A549 (cell line): ENCODE results near the gene PAFAH2. TPM values are rescaled to one million over a fixed set of nuclear protein-coding genes. Genes with fewer than 3 reads are reported as not detected.

Source experiments
- ATAC-seq, 2 experiments: fragments of 200-7000 bp in 1 of 2; fragments of >200 bp in 1 of 2; cut with Nextera tagmentation in 1 of 2; cut with Tn5 transposase in 1 of 2; 3 replicates each; pipeline versions ENCODE4 v1.8.0 to v1.9.1; 2018 to 2020; ENCODE audit warnings: mild to moderate bottlenecking in 1 of 2, moderate library complexity in 1 of 2
- CTCF ChIA-PET: fragments of 300-600 bp; sonication (Branson Sonifier 250); formaldehyde crosslinking; extraction: SDS; loops from one replicate; lab custom pipeline; 2021; ENCODE audit warnings: antibody characterized with exemption, inconsistent platforms; lab: Yijun Ruan, JAX
- POLR2A ChIA-PET: fragments of 350-600 bp; formaldehyde crosslinking; extraction: SDS; loops from one replicate; lab custom pipeline; 2021; ENCODE audit warnings: antibody characterized with exemption, inconsistent platforms; lab: Yijun Ruan, JAX
- DNase-seq, 2 experiments: peaks; one replicate each; pipeline versions ENCODE4 v3.0.0 to v3.0.0-alpha.2; 2011 to 2016; ENCODE audit warnings: low read depth in 1 of 2, low spot score in 1 of 2
- FAIRE-seq: peaks from 2 replicates; lab custom pipeline; 2011; peaks lifted over from hg19 to GRCh38; lab: Jason Lieb, UNC
- H3K27ac ChIP-seq, 2 experiments: fragments of >200 bp; sonication (Bioruptor Twin); formaldehyde crosslinking; 3 replicates each; pipeline ENCODE4 v1.5.1; 2016 to 2017
- H3K4me1 ChIP-seq: fragments of >200 bp; sonication (Bioruptor Twin); formaldehyde crosslinking; 3 replicates; pipeline ENCODE4 v1.6.1; 2016
- H3K4me2 ChIP-seq: fragments of >200 bp; sonication (Bioruptor Twin); formaldehyde crosslinking; 3 replicates; pipeline ENCODE4 v1.6.1; 2016
- H3K4me3 ChIP-seq: fragments of >200 bp; sonication (Bioruptor Twin); formaldehyde crosslinking; 3 replicates; pipeline ENCODE4 v1.5.1; 2016
- H3K9me3 ChIP-seq: fragments of >200 bp; sonication (Bioruptor Twin); formaldehyde crosslinking; 3 replicates; pipeline ENCODE4 v1.6.1; 2016
- BHLHE40 ChIP-seq: IDR thresholded peaks from 2 replicates; pipeline ENCODE4 v1.6.1; 2012; ENCODE audit warnings: low read depth, low read length, inconsistent platforms
- CEBPB ChIP-seq, 2 experiments: fragments of >200 bp in 1 of 2; sonication (Bioruptor Twin) in 1 of 2; formaldehyde crosslinking in 1 of 2; IDR thresholded peaks; 2 replicates each; pipeline ENCODE4 v1.6.1; 2012 to 2016
- CHD4 ChIP-seq: fragments of 200-600 bp; sonication (generic); IDR thresholded peaks from 2 replicates; pipeline ENCODE4 v1.6.1; 2016; ENCODE audit warnings: antibody characterized with exemption, mild to moderate bottlenecking, borderline replicate concordance
- FOSL2 ChIP-seq, 2 experiments: fragments of 450-650 bp in 1 of 2; fragments of >200 bp in 1 of 2; sonication (Bioruptor Twin) in 1 of 2; formaldehyde crosslinking; IDR thresholded peaks; 2 replicates each; pipeline versions ENCODE4 v1.5.0 to v1.6.1; 2016 to 2020; ENCODE audit warnings: mild to moderate bottlenecking in 1 of 2, moderate library complexity in 1 of 2
- HDAC2 ChIP-seq: fragments of 200-600 bp; sonication (generic); IDR thresholded peaks from 2 replicates; pipeline ENCODE4 v1.6.1; 2016
- HEYL ChIP-seq: fragments of 250-450 bp; sonication (Bioruptor Pico); IDR thresholded peaks from 2 replicates; pipeline ENCODE4 v1.8.0; 2021; ENCODE audit warnings: mild to moderate bottlenecking, moderate library complexity
- KDM5A ChIP-seq: fragments of 200-600 bp; sonication (generic); IDR thresholded peaks from 2 replicates; pipeline ENCODE4 v1.6.1; 2016; ENCODE audit warnings: antibody characterized with exemption, mild to moderate bottlenecking
- MAFK ChIP-seq: fragments of 450-650 bp; IDR thresholded peaks from 2 replicates; pipeline ENCODE4 v1.6.1; 2014; ENCODE audit not compliant: partially characterized antibody
- NFE2L2 ChIP-seq: fragments of 150-350 bp; conservative IDR thresholded peaks from 2 replicates; pipeline ENCODE4 v1.6.1; 2014; ENCODE audit warnings: low read length
- POLR2A ChIP-seq: IDR thresholded peaks from 2 replicates; pipeline ENCODE4 v1.6.1; 2012; ENCODE audit warnings: mild to moderate bottlenecking, low read length
- RFX5 ChIP-seq: fragments of 450-650 bp; IDR thresholded peaks from 2 replicates; pipeline ENCODE4 v1.7.1; 2014; ENCODE audit warnings: antibody characterized with exemption, mild to moderate bottlenecking, moderate library complexity
- SREBF2 ChIP-seq: fragments of 450-650 bp; IDR thresholded peaks from 2 replicates; pipeline ENCODE4 v1.6.1; 2014; ENCODE audit warnings: mild to moderate bottlenecking, moderate library complexity
- TFCP2L1 ChIP-seq: fragments of 250-450 bp; sonication (Bioruptor Pico); IDR thresholded peaks from 2 replicates; pipeline ENCODE4 v1.5.0; 2021; ENCODE audit warnings: mild to moderate bottlenecking
- TP53 ChIP-seq: fragments of 250-450 bp; sonication (Bioruptor Pico); IDR thresholded peaks from 2 replicates; pipeline ENCODE4 v1.5.0; 2021; ENCODE audit warnings: mild to moderate bottlenecking, moderate library complexity
- ZSCAN20 ChIP-seq: fragments of 250-450 bp; sonication (Bioruptor Pico); IDR thresholded peaks from 2 replicates; pipeline ENCODE4 v1.8.0; 2022; ENCODE audit warnings: mild to moderate bottlenecking, moderate library complexity
- WGBS: methylation state at CpG from one replicate; pipeline ENCODE4 v1.1.6; 2017; ENCODE audit errors: missing lambda C conversion rate; 5-methylcytosine and 5-hydroxymethylcytosine counted together
- polyA plus RNA-seq, 4 experiments: library from polyadenylated mRNA; depleted of rRNA in 3 of 4; stranded (reverse); fragments of >200 nt; fragmentation: RNase III in 1 of 4; extraction: RNeasy Plus Mini Kit Qiagen cat#74134 plus additional on column Dnase treatment in 1 of 4; gene quantifications; 2 replicates in 3 of 4; 3 replicates in 1 of 4; pipeline ENCODE4 v1.2.3, GENCODE V29; 2011 to 2017
- TF ChIP-seq, protein P1 (sequence below): fragments of 200-600 bp; sonication (generic); IDR thresholded peaks from 2 replicates; pipeline ENCODE4 v1.6.1; 2016; ENCODE audit warnings: antibody characterized with exemption, mild to moderate bottlenecking, moderate library complexity
- TF ChIP-seq, protein P2 (sequence below): IDR thresholded peaks from 2 replicates; pipeline ENCODE4 v1.6.1; 2012; ENCODE audit warnings: low read depth, borderline replicate concordance
- TF ChIP-seq, protein P3 (sequence below): IDR thresholded peaks from 2 replicates; pipeline ENCODE4 v1.6.1; 2012
- TF ChIP-seq, protein P4 (sequence below): IDR thresholded peaks from 2 replicates; pipeline ENCODE4 v1.6.1; 2012

The PAFAH2 gene
- polyA plus RNA-seq, 2 of the 4 experiments (the other 2 are of a cell fraction): 6.3 to 13.7 TPM

DNA sequence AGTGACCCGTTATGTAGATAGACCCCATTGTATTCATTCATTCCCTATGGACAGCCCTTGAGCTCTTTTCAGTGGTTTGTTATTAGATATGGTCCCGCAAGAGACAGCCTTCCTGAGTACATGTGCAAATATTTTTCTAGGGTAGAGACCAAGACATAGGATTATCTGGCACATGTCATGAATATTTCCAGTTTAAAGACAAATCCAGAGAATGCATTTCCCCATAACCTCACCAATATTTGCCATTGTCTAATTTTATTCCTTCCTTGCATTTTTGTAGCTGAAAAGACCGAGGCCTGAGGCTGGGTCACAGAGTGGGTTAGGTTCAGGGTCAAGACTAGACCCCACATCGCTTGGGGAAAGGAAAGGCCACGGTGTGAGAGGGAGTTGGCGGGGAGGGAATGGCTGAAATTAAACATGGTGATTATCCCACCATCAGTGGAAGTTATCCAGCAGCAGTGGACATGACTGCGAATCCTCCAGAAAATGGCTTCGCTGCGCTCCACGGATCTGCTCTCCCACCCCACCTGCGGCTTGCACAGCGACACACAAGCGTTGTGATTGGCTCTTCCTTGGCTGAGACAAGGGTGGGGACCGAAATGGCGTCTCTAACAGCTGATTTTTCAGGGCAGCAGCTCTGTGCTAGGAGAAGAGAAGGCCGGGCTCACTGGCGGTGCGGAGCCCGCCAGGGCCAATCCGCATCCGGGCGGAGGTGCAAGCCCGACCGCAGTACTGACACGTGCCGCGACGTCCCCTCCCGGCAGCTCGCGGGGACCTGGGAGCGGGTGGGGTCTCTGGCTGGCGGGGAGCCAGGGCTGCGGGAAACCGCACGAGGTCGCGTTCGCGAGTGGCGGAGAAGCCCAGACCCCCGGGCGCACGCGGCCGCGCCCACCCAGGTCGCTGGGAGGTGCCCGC, 75.5 kb downstream of the PAFAH2 start (continued):
- TF ChIP-seq, protein P1, sequence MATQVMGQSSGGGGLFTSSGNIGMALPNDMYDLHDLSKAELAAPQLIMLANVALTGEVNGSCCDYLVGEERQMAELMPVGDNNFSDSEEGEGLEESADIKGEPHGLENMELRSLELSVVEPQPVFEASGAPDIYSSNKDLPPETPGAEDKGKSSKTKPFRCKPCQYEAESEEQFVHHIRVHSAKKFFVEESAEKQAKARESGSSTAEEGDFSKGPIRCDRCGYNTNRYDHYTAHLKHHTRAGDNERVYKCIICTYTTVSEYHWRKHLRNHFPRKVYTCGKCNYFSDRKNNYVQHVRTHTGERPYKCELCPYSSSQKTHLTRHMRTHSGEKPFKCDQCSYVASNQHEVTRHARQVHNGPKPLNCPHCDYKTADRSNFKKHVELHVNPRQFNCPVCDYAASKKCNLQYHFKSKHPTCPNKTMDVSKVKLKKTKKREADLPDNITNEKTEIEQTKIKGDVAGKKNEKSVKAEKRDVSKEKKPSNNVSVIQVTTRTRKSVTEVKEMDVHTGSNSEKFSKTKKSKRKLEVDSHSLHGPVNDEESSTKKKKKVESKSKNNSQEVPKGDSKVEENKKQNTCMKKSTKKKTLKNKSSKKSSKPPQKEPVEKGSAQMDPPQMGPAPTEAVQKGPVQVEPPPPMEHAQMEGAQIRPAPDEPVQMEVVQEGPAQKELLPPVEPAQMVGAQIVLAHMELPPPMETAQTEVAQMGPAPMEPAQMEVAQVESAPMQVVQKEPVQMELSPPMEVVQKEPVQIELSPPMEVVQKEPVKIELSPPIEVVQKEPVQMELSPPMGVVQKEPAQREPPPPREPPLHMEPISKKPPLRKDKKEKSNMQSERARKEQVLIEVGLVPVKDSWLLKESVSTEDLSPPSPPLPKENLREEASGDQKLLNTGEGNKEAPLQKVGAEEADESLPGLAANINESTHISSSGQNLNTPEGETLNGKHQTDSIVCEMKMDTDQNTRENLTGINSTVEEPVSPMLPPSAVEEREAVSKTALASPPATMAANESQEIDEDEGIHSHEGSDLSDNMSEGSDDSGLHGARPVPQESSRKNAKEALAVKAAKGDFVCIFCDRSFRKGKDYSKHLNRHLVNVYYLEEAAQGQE: no peak
- TF ChIP-seq CHD4: no peak
- TF ChIP-seq MAFK: no peak
- TF ChIP-seq, protein P2, sequence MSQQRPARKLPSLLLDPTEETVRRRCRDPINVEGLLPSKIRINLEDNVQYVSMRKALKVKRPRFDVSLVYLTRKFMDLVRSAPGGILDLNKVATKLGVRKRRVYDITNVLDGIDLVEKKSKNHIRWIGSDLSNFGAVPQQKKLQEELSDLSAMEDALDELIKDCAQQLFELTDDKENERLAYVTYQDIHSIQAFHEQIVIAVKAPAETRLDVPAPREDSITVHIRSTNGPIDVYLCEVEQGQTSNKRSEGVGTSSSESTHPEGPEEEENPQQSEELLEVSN: peak; percentile 24; the same call in 1 of the 2 replicates
- TF ChIP-seq, all 56 proteins: peak for 3

DNA sequence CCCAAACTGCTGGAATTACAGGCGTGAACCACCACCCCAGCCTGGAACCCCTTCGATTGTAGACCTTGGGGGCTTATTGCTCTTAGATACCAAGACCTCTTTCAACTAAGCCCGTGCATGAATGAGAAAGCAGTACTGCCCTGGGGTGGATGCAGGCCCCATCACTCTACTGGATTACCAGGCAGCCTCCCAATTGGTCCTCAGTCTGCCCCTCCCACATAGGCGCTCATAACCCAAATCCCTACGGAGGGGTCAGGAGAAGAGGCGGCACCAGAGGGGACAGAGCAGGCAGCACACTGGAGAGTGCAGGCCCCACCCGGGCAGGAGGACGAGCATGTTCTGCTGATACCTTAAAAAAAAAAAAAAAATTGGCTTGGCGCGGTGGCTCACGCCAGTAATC, 79.2 kb downstream of the PAFAH2 start:
- no peak for FAIRE-seq
- Histone ChIP-seq H3K9me3 (no peaks in the 10 kb centered on the region), H3K4me2 (no peak overlapping the region), H3K27ac (no peak overlapping the region), H3K4me3 (no peak overlapping the region), H3K4me1 (peaks cover 7% of the 10 kb centered on the region; the same call in 1 of the 3 replicates)
- 95% methylated on average over 8 of the region's 11 CpGs for WGBS
- DNase-seq: no peak
- CTCF ChIA-PET: interaction anchor here (0.7 to 0.9 kb wide), 3 partner anchors 18 to 306 kb away, joined by 3 to 4 read pairs (median 3); no protein-coding TSS in a partner anchor
- no peak for ATAC-seq
- TF ChIP-seq KDM5A (no peak), POLR2A (no peak), FOSL2 (IDR thresholded peaks at IDR 0.05) (no peak), FOSL2 (CRISPR knock-in tag; IDR thresholded peaks at IDR 0.05) (no peak), CHD4 (no peak), HDAC2 (no peak), HEYL (CRISPR knock-in tag) (no peak), ZSCAN20 (CRISPR knock-in tag) (no peak), SREBF2 (no peak), CEBPB (IDR thresholded peaks at IDR 0.05) (no peak), TFCP2L1 (no peak), NFE2L2 (no peak), BHLHE40 (no peak), RFX5 (no peak), TP53 (CRISPR knock-in tag) (no peak)
- TF ChIP-seq, protein P1: no peak
- TF ChIP-seq, protein P2: no peak
- TF ChIP-seq, protein P3, sequence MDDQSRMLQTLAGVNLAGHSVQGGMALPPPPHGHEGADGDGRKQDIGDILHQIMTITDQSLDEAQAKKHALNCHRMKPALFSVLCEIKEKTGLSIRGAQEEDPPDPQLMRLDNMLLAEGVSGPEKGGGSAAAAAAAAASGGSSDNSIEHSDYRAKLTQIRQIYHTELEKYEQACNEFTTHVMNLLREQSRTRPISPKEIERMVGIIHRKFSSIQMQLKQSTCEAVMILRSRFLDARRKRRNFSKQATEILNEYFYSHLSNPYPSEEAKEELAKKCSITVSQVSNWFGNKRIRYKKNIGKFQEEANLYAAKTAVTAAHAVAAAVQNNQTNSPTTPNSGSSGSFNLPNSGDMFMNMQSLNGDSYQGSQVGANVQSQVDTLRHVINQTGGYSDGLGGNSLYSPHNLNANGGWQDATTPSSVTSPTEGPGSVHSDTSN: no peak
- TF ChIP-seq, protein P4, sequence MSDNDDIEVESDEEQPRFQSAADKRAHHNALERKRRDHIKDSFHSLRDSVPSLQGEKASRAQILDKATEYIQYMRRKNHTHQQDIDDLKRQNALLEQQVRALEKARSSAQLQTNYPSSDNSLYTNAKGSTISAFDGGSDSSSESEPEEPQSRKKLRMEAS: no peak
- TF ChIP-seq, all 56 proteins: peak for 0
- POLR2A ChIA-PET: interaction anchor here (0.7 kb wide), 1 partner anchor 146 kb away, joined by 4 read pairs; no protein-coding TSS in a partner anchor
